GM21825 (cell line): ENCODE results near the gene QSER1.
A peak's percentile ranks its signal among the peaks of the same experiment; 100 is the strongest.
"Not testable (repeated sequence)": the region's sequence is repeated elsewhere in the genome, so short reads cannot be mapped to it uniquely, and the experiment has no call there.

ENCODE experiments used
- ATAC-seq: cut with Tn5 transposase; IDR thresholded peaks from one replicate; pipeline ENCODE4 v1.9.1; 2021; ENCODE audit warnings: mild to moderate bottlenecking, moderate library complexity; ENCODE audit not compliant: unreplicated experiment

QSER1 gene

DNA sequence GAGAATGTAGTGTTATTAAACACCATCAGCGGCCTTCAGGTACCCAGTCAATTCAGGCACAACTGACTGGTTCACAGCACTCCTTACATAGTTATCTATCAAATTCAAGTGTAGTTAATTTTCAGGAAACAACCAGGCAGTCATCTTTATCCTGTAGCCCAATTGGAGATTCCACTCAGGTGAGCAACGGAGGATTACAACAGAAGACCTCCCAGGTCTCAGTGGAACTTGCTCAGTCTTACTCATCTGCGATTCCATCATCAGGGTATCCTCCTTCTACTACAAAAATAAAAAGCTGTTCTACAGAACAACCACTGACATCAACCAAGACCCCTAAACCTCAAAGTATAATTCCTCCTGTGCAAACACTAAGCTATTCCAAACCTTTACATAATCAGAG is 39.6 kb downstream of the QSER1 start:
- no peak for ATAC-seq

DNA sequence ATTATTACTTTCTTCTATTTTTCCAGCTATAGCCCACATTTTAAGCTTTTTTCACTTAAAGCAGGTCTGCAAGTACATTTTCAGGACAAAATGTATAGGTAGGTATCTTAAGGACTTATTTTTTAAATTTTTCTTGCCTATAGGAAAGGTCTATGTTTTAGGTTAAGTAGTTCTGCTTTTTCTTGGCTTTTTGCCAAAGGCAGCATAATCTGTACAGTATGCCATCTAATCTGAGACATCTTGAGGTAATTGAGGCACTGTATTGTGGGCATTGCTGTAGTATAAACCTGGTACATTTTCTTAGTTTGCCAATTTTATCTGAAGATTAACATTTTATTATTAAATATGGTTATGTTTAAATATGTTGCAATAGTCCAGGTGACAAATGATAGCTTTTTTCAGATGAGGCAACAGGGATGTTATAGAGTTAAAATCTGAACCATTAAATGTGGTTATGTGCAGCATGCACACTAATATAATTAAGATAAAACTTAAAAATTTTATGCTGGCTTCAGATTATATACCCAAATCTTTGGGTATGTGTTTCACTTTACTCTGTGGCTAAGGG is 42.9 kb downstream of the QSER1 start:
- ATAC-seq, result no peak

DNA sequence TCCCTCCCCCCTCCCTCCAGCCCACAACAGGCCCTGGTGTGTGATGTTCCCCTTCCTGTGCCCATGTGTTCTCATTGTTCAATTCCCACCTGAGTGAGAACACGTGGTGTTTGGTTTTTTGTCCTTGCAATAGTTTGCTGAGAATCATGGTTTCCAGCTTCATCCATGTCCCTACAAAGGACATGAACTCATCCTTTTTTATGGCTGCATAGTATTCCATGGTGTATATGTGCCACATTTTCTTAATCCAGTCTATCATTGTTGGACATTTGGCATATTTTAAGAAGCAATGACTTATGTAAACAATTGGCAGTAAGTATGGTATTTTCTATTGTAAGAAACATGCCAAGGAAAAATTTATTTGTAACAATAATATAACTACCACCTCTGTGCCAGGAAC is 43.6 kb downstream of the QSER1 start:
- not testable (repeated sequence) for ATAC-seq

DNA sequence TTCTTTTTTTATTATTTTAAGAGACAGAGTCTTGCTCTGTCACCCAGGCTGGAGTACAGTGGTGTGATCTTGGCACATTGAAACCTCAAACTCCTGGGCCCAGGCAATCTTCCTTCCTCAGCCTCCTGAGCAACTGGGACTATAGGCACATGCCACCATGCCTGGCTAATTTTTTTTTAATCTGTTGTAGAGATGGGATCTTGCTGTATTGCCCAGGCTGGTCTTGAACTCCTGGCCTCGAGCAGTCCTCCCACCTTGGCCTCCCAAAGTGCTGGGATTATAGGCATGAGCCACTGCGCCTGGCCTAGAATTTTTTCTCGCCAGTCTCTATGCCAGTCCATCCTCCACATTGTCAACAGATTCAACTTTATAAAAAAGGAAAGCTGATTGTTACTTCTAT is 44.7 kb downstream of the QSER1 start:
- not testable (repeated sequence) for ATAC-seq

DNA sequence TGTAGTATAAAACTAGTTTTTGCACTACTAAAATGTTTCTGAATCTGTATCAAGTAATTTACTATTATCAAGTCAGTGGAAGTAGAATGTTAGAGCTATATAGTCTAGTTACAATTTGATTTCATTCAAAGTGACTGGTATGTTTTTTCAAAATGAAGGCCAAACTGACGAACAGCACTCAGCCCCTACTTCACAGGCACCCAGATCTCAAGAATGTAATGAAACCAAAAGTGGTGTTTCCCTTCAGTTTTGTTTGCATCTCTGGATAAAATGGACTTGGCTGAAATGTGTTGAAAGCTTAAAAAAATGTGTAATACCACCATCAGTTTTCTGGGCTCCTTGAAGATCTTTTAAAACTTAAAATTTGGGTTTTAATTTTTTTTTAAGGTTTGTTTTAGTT is 46.4 kb downstream of the QSER1 start:
- no peak for ATAC-seq

DNA sequence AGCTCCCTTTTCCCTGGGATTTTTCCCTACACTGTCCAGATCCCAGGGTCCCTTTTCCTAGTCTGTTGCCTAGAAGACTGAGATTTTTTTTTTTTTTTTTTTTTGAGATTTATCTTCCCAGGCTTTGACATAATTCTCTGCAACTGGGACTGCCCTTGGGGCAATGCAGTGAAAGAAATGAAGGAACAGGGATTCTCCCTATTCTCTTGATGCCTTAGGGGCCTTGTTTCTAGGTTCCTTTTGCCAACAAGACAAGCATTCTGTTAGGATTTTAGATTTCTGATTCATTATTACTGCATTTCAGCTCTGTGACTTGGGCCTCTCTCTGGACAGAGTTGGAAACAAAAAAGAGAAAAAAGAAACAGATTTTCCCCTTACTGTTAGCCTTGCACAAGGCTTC is 47.3 kb downstream of the QSER1 start:
- no peak for ATAC-seq

DNA sequence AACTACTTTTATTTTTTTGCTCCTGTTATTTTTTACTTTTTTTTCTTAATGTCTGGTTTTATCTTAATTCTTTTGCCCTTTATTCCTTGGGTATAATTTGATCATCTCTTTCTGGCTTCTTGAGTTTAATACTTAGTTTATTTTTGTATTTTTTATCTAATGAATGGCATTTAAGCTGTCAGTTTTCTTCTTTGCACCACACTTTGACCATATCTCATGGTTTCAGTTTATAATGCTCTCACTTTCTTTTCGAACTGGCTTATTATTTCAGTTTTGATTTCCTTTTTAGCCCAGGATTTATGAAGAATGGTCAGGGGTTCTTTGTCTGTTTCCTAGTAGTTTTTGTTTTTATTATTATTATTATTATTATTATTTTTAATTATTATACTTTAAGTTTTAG is 48.3 kb downstream of the QSER1 start:
- peak; percentile 61 for ATAC-seq

DNA sequence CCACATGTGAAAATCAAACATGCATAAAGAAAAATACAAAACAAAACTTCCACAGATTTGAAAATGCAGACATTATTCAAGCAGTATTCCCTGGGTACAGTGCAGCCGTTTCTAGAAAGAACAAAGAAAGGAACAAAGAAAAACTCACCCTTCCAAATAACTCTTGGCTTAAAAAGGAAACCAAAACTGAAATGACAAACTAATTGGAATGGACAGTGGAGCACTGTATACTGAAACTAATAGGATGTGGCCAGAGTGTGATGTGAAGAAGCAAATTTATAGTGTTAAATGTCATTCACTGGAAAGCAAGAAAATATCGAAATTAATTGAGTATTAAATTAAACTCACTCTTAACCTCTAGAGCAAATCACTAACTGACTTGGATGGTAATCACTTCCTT is 55.4 kb downstream of the QSER1 start:
- ATAC-seq, result no peak

DNA sequence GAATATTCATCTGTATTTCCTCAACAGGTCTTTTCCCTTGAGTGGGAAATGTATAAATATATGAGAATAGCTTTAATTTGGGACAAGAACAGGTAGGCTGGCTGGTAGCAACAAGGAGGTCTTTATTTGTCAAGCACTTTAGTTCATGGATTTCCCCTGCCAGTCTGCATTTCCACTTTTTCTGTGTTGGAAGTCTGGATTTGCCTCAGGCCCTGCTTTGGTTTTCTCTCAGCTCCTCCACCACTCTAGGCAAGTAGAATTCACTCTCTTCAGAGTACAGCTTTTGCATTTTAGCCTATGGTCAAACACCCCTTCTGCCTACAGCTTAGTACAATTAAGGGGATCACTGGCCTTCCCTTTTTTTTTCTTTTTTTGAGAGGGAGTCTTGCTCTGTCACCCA is 57.1 kb downstream of the QSER1 start:
- ATAC-seq, result no peak

DNA sequence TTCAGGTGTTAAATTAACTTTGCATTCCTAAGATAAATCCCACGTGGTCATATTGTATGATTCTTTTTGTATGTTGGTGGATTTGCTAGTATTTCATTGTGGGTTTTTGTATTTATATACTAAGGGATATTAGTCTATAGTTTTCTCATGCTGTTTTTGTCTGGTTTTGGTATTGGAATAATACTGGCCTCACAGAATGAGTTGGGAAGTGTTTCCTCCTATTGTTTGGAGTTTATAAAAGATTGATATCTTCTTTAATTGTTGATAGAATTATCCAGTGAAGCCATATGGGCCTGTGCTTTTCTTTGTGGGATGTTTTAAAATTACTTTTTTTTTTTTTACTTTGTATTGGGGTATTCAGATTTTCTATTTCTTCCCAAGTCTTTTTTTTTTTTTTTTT is 59.8 kb downstream of the QSER1 start:
- ATAC-seq, result no peak

DNA sequence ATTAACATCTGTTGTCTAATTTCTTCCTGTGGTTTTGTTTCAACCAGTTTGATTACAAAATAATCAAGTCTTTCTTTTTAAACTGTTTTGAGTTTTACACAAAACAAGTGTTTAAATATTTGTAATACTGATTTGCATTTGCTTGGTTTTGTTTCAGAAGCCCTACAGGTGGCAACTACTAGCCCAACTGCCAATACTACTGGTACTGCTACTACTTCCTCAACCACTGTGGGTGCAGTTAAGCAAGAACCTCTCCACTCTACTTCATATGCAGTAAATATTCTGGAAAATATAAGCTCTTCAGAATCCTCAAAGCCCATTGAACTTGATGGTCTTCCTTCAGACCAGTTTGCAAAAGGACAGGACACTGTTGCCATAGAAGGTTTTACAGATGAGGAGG is 61.1 kb downstream of the QSER1 start:
- no peak for ATAC-seq

DNA sequence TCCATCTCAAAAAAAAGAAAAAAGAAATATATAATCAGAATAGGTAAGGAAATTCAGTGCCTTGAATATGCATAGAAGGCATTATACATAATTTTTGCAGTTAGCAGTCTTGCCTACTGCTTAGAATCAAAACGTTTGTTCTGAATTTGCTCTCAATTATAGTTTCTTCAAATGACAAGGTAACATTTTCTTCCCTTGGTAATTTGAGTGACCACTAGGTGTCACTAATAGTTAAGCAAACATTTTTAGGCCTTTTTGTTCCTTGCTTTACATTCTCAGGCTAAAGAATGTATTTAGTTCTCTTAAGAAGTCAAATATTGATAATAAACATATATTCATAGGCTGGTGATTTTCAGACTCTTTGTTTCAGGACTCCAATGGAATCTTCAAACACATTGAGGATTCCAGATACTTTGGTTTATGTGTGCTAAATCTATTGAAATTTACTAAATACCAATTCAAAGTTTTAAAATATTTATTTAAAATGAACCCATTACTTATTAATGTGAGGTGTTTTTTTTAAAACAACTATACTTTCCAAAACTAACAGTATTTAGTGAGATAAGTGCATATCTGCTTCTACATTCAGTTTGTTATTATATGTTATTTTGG is 68.0 kb downstream of the QSER1 start:
- ATAC-seq, result peak; percentile 57

DNA sequence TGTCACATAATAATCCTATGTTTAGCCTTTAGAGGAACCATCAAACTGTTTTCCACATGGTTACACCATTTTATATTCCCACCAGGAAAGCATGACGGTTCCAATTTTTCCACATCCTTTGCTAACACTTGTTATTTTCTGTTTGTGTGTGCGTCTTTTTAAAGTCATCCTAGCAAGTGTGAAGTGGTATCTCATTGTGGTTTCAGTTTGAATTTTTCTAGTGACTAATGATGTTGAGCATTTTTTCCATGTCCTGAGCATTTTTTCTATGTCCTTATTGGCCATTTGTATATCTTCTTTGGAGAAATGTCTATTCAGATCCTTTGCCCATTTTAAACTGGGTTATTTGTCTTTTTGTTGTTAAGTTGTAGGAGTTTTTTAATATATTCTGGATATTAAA is 69.4 kb downstream of the QSER1 start:
- ATAC-seq, result no peak

DNA sequence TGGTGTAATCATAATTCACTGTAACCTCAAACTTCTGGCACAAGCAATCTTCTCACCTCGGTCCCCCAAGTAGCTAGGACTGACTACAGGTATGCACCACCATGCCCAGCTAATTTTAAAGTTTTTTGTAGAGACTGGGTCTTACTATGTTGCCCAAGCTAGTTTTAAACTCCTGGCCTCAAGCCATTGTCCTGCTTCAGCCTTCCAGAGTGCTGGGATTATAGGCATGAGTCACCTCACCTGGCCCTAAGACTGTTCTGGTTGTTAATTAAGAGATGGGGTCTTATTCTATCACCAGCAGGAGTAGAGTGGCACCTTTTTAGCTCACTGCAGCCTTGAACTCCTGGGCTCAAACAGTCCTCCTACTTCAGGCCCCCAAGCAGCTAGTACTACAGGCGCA is 71.1 kb downstream of the QSER1 start:
- no peak for ATAC-seq

DNA sequence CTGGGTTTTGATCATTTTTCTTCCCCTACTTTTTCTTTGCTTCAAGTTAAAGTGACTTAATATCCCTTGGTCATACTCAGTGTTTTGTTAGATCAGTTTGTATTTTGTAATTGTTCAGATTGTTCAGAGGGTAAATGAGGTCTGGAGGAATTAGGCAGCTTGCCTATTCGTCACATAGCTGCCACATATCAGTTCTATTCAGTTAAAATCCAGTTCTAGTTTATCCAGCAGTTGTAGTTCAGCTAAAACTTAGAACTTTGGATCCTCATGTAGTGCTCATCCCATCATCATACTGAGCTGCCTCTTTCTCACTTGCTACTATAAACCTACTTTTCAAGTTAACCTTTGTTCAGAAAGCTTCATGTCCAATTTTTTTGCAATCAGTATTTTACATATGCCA is 75.9 kb downstream of the QSER1 start:
- no peak for ATAC-seq

DNA sequence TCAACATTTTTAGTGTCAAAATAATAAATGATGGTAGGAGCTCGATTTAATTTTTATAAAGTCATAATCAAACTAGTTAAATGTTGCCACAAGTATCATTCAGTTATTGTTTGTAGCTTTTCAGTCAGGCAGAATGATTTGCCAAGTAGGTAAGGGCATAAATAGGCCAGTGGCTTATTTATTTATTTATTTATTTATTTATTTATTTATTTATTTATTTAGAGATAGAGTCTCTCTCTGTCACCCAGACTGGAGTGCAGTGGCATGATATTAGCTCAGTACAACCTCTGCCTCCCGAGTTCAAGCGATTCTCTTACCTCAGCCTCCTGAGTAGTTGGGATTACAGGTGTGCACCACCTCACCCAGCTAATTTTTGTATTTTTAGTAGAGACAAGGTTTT is 79.6 kb downstream of the QSER1 start:
- not testable (repeated sequence) for ATAC-seq

DNA sequence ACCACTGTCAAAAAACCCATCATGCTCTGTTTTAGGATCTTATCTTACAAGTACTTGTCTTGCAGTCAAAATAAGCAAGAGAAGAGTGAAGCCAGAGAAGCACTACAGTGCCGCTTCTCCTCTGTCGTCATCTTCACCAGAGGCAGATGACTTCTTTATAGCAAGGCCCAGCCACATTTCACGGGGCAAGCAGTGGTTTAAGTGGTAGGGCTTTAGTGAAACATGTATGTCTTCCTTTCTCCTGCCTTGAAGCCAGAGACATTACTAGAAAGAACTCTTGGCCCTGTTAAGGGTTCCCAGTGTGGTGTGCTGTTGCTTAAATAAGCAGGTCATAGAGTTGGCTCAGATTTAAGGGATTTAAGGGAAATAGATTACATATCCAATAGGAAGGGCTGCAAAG is 80.2 kb downstream of the QSER1 start:
- ATAC-seq, result no peak

DNA sequence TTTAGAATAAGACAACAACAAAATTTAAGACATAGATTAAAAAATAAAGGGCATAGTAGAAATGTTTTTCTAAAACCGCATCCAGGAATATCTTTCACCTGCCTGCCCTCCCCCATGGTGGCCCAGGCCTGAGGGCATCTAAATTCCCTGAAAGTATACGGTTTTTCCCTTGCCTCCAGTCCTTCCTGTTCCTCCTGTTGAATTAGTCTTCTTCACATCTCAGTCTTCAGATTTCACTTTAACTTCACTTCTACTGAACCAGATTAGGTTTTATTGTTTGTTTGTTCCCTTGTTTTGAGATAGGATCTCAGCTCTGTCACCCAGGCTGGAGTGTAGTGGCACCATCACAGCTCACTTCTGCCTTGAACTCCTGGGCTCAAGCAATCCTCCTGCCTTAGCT is 90.0 kb downstream of the QSER1 start:
- ATAC-seq, result no peak

DNA sequence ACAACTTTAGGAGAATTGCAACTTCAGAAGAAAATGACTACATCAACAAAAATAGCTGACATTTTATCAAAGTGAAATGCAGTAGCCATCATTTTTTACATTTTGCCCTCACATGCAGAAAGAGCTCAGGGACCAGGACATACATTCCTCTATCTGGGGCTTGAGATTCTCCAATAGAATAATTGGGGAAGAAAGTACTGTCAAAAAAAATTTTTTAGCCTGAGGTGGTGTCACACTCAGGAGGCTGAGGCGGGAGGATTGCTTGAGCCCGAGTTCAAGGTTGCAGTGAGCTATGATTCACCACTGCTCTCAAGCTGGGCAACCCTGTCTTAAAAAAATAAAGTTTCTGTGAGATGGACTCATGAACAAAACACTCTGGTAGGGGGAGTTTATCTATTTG is 90.9 kb downstream of the QSER1 start:
- no peak for ATAC-seq

DNA sequence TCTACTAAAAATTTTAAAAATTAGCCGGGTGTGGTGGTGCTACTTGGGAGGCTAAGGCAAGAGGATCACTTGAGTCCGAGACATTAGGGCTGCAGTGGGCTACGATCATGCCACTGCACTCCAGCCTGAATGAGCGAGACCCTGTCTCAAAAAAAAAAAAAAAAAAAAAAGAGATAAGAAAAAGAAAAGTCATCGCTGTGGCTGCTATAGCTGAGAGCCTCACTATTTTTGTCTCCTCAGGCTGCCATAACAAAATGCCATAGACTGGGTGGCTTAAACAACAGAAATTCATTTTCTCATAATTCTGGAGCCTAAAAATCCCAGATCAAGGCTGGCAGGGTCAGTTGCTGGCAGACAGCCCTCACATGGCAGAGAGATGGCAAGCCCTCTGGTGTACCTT is 93.0 kb downstream of the QSER1 start:
- ATAC-seq, result no peak

DNA sequence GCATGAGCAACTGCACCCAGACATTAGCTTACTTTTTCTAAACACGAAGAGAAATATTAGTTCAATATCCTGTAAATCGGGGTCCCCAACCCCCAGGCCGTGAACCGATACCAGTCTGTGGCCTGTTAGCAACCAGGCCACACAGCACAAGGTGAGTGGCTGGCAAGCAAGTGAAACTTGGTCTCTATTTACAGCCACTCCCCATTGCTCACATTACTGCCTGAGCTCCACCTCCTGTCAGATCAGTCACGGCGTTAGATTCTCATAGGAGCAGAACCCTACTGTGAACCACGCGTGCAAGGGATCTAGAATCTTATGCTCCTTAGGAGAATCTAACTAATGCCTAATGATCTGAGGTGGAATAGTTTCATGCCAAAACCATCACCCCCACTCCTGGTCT is 95.2 kb downstream of the QSER1 start:
- no peak for ATAC-seq

DNA sequence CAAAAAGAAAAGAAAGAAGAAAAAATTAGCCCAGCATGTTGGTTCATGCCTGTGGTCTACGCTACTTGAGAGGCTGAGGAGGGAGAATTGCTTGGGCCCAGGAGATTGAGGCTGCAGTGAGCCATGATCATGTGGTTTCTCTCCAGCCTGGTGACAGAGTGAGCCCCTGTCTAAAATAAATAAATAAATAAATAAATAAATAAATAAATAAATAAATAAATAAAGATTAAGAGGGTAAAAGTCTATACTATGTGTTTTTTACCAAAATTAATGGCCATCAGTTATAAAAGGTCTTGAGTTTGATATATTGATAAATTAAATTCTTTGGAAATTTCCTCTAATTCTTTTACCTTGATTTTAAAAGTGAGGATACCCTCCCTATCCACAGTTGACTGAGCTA is 97.9 kb downstream of the QSER1 start:
- ATAC-seq, result no peak

DNA sequence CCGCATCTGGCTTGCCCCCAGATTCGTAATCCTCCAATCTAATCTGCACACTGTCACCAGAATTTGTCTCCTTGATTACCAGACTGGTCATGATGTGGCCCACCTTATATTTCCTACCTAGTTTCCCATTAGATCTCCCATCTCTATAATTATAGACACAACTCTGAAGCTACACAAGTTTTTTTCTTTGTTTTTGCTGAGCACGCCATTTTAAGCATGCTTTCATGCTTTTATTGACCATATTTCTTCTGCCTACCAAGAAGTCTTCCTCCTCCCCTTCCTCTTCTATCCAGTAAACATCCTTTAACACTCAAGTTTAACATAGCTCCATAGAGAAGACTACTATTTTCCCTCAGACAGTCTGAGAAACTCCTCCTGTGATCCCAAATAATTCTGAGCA is 98.8 kb downstream of the QSER1 start:
- no peak for ATAC-seq
